Suprapubic skin (tissue), 4 donors: ENCODE data around the gene SYNJ2. TPM values are rescaled to one million over a fixed set of nuclear protein-coding genes. Genes with fewer than 3 reads are reported as not detected.

Experiments used
- DNase-seq, 2 donors: peaks; one replicate each; pipeline ENCODE4 v3.0.0-alpha.2; 2019; ENCODE audit warnings: low spot score in 2 of 2
- H3K27ac ChIP-seq: fragments of 200-600 bp; sonication (generic); one replicate; pipeline ENCODE4 v1.5.1; 2019
- H3K27me3 ChIP-seq: fragments of 200-600 bp; sonication (generic); one replicate; pipeline ENCODE4 v1.5.1; 2019
- H3K36me3 ChIP-seq: fragments of 200-600 bp; sonication (generic); one replicate; pipeline ENCODE4 v1.5.1; 2019
- H3K4me1 ChIP-seq: fragments of 200-600 bp; sonication (generic); one replicate; pipeline ENCODE4 v1.5.1; 2019
- H3K4me3 ChIP-seq: fragments of 200-600 bp; sonication (generic); one replicate; pipeline ENCODE4 v1.5.1; 2019; ENCODE audit warnings: mild to moderate bottlenecking
- H3K9me3 ChIP-seq: fragments of 200-600 bp; sonication (generic); one replicate; pipeline ENCODE4 v1.5.1; 2019
- CTCF ChIP-seq, 2 donors: fragments of 200-600 bp in 1 of 2; fragments of 450-650 bp in 1 of 2; sonication (generic) in 1 of 2; IDR thresholded peaks; one replicate each; pipeline ENCODE4 v1.5.1; 2016 to 2019; ENCODE audit warnings: antibody characterized with exemption in 2 of 2, mild to moderate bottlenecking in 1 of 2, moderate library complexity in 1 of 2
- EP300 ChIP-seq: sonication (generic); formaldehyde crosslinking; IDR thresholded peaks from one replicate; pipeline ENCODE4 v1.6.1; 2017; ENCODE audit warnings: antibody characterized with exemption
- POLR2A ChIP-seq, 2 donors: fragments of 450-650 bp; IDR thresholded peaks; one replicate each; pipeline ENCODE4 v1.6.1; 2017; ENCODE audit warnings: antibody characterized with exemption in 2 of 2, mild to moderate bottlenecking in 2 of 2, moderate library complexity in 2 of 2
- POLR2AphosphoS5 ChIP-seq, 3 donors: sonication (generic); formaldehyde crosslinking; IDR thresholded peaks; one replicate each; pipeline ENCODE4 v1.6.1; 2017; ENCODE audit warnings: antibody characterized with exemption in 3 of 3
- WGBS: methylation state at CpG from one replicate; pipeline ENCODE4 v1.1.5; 2018; 5-methylcytosine and 5-hydroxymethylcytosine counted together
- total RNA-seq, 4 donors: library from RNA; depleted of rRNA; stranded (reverse); fragments of >200 nt; gene quantifications; one replicate each; pipeline ENCODE4 v1.1.0, GENCODE V29; 2016

The SYNJ2 gene
- total RNA-seq, 4 donors from 2014 or later, result 4.3 to 10.7 (median 6.8) TPM

DNA sequence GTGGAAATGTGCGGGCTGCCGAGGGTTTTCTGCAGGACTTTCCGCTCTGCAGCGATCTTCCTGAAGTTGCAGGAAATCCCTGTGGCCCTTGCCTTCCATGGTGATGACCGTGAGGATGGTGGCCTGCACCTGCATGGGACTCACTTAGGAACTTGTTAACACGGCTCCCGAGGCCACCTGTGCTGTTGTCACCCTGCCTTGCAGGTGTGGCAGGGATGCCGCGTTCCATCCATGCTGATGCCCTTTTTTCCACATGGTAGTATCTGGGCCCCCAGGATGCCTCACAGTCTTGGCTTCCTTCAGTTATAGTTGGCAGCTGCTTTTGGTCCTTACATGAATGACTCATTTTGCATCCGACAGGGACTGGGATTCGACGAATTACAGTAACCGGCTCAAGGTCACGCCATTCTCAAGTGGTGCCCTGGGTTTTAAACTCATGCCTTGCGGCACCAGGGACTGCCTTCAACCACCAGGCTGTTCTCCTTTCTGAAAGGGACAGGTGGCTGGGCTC lies 37.2 kb downstream of the SYNJ2 start:
- no peaks in the 10 kb centered on the region for H3K9me3 ChIP-seq
- H3K27me3 ChIP-seq, result no peaks in the 10 kb centered on the region
- peak overlapping the region; percentile 10 for H3K27ac ChIP-seq
- H3K4me1 ChIP-seq, result peaks cover 19% of the 10 kb centered on the region
- H3K4me3 ChIP-seq, result no peak overlapping the region
- DNase-seq, result no peak
- TF ChIP-seq POLR2A (IDR thresholded peaks at IDR 0.05), result no peak
- TF ChIP-seq CTCF (IDR thresholded peaks at IDR 0.05), result no peak
- TF ChIP-seq EP300, result no peak
- no peak for TF ChIP-seq POLR2AphosphoS5 (IDR thresholded peaks at IDR 0.05)
- H3K36me3 ChIP-seq, result no peaks in the 10 kb centered on the region
- 75% methylated on average over 15 of the region's 15 CpGs for WGBS

DNA sequence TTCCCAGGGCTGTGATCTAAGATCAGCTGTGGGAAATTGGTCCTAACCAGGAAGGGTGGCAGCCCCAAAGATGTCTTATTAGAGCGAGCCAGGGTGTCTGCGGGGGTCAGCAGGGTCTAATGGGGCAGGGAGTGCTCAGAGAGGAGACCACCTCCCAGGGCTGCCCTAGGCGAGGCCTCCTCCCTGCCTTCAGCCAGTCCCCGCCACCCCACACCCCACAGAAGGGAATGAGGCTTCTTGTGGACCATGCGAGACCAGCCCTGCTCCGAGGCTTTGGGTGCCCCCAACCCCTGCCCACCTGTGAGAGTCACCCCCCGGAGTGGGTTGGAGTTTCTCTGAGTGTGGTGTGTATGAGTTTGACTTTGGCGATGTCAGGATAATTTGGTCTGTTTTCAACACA lies 37.8 kb downstream of the SYNJ2 start:
- peaks cover 19% of the 10 kb centered on the region for H3K4me1 ChIP-seq
- peak overlapping the region; percentile 10 for H3K27ac ChIP-seq
- peak in 1 of 2 donors; percentile 55 for DNase-seq
- H3K9me3 ChIP-seq, result no peaks in the 10 kb centered on the region
- no peaks in the 10 kb centered on the region for H3K27me3 ChIP-seq
- TF ChIP-seq POLR2AphosphoS5 (IDR thresholded peaks at IDR 0.05), result no peak
- TF ChIP-seq POLR2A (IDR thresholded peaks at IDR 0.05), result no peak
- TF ChIP-seq EP300, result no peak
- TF ChIP-seq CTCF (IDR thresholded peaks at IDR 0.05), result no peak
- H3K36me3 ChIP-seq, result no peaks in the 10 kb centered on the region
- WGBS, result 90% methylated on average over 7 of the region's 8 CpGs
- no peak overlapping the region for H3K4me3 ChIP-seq

DNA sequence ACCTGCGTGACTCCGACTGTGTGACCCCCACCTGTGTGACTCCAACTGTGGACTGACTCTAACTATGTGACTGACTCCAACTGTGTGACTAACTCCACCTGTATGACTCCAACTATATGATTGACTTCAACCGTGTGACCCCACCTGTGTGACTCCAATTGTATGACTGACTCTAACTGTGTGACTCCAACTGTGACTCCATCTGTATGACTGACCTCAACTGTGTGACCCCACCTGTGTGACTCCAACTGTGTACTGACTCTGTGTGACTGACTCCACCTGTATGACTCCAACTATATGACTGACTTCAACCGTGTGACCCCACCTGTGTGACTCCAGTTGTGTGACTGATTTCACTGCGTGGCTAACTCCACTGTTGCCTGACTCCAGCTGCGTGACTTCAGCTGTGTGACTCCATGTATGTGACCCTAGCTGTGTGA lies 38.6 kb downstream of the SYNJ2 start:
- no peak overlapping the region for H3K27ac ChIP-seq
- peaks cover 19% of the 10 kb centered on the region for H3K4me1 ChIP-seq
- no peaks in the 10 kb centered on the region for H3K9me3 ChIP-seq
- 91% methylated on average over 6 of the region's 6 CpGs for WGBS
- no peak overlapping the region for H3K4me3 ChIP-seq
- TF ChIP-seq POLR2A (IDR thresholded peaks at IDR 0.05), result no peak
- TF ChIP-seq CTCF (IDR thresholded peaks at IDR 0.05), result no peak
- TF ChIP-seq EP300, result no peak
- TF ChIP-seq POLR2AphosphoS5 (IDR thresholded peaks at IDR 0.05), result no peak
- peak in 1 of 2 donors; percentile 45 for DNase-seq
- H3K27me3 ChIP-seq, result no peaks in the 10 kb centered on the region
- H3K36me3 ChIP-seq, result no peaks in the 10 kb centered on the region

DNA sequence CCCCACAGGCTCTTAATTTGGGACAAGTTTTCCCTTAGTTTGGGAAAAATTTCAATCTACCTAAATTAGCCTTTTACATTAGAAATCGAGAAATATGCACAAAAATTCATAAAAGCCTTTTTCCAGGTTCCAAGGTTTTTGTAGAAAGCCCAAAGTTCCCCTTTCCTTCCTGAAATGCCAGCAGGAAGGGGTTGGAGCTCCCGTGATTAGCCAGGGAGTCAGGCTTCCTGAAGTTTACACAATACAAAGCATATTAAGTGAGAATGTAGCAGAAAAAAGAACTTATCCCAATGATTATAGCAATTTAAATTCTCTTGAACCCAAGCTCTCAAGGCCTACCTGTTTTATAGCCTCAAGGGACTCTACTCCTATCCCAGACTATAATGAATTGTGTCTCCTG lies 39.1 kb downstream of the SYNJ2 start:
- no peak overlapping the region for H3K27ac ChIP-seq
- no peaks in the 10 kb centered on the region for H3K27me3 ChIP-seq
- H3K4me3 ChIP-seq, result no peak overlapping the region
- no peaks in the 10 kb centered on the region for H3K9me3 ChIP-seq
- TF ChIP-seq POLR2AphosphoS5 (IDR thresholded peaks at IDR 0.05), result no peak
- TF ChIP-seq EP300, result no peak
- no peak for TF ChIP-seq POLR2A (IDR thresholded peaks at IDR 0.05)
- TF ChIP-seq CTCF (IDR thresholded peaks at IDR 0.05), result no peak
- 85% methylated on average over 2 of the region's 2 CpGs for WGBS
- no peaks in the 10 kb centered on the region for H3K36me3 ChIP-seq
- H3K4me1 ChIP-seq, result peaks cover 19% of the 10 kb centered on the region
- no peak for DNase-seq

DNA sequence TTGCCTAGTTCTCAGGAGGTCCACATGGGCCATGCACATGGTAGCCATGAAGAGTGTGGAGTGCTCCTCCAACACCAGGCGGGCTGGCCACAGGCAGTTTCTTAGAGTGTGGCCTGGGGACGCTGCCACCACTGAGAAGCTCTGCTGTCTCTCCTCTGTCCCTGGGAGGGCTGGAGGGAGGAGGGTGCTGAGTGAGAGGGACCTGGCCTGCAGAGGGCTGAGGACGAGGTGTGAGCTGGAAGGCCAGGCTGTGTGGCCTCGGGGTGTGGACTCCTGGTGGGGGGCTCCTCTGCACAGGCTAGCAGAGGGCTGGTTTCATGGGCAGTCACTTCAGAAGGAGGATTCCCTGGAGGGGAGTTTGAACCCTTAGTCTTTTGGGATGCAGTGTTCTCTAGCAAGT lies 39.7 kb downstream of the SYNJ2 start:
- Histone ChIP-seq H3K4me3 (no peak overlapping the region), H3K4me1 (peaks cover 21% of the 10 kb centered on the region), H3K27me3 (no peaks in the 10 kb centered on the region), H3K27ac (no peak overlapping the region), H3K9me3 (no peaks in the 10 kb centered on the region), H3K36me3 (no peaks in the 10 kb centered on the region)
- TF ChIP-seq EP300 (no peak), POLR2AphosphoS5 (IDR thresholded peaks at IDR 0.05) (no peak), CTCF (IDR thresholded peaks at IDR 0.05) (no peak), POLR2A (IDR thresholded peaks at IDR 0.05) (no peak)
- DNase-seq, result no peak
- 93% methylated on average over 2 of the region's 4 CpGs for WGBS
